ENCODE results near the gene RTN4RL1.

RTN4RL1 gene, protein sequence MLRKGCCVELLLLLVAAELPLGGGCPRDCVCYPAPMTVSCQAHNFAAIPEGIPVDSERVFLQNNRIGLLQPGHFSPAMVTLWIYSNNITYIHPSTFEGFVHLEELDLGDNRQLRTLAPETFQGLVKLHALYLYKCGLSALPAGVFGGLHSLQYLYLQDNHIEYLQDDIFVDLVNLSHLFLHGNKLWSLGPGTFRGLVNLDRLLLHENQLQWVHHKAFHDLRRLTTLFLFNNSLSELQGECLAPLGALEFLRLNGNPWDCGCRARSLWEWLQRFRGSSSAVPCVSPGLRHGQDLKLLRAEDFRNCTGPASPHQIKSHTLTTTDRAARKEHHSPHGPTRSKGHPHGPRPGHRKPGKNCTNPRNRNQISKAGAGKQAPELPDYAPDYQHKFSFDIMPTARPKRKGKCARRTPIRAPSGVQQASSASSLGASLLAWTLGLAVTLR

DNA sequence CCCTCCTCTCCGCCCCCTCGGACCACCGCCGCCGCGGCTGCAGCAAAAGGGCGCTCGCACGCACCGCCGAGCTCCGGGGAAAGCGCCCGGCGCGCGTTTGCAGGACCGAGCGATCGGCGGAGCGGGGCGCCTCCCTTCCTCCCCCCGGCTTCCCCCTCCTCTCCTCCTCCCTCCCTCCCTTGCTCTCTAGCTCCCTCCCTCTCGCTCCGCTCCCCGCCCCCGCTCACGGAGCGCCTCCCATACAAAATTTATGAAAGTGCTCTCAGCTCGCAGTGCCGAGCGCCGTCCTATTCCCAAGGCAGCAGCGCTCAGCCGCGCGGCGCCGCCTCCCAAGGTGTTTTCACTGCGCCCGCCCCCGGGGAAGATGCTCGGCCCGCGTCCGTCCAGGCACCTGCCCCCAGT lies at the start of gene RTN4RL1:
Gene RTN4RL1 (minus strand): TSS at position 115 of the 402 bp plus-strand sequence. CDS start 469 bp downstream, outside the sequence.
- DNase-seq (ENCODE audit: low spot score): peak; percentile 75

DNA sequence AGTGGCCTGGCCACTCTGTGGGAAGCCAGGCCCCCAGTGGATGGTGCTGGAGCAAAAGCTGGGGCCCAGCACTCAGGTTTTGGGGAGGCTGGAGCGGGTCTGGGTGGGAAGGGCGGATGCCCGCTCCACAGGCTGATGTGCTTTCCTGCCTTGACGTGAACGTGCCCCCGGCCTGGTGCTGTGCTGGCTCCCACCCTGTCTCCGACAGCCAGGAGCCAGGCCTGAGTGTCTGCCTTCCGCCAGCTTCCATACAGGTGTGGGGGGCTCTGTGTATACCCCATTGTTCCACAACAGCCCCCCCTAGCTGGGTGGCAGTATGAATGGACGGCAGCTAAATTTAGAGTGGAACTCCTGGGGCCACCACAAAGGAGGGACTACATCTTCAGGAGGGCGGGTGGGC lies 49.8 kb upstream of the RTN4RL1 start:
- no peak for DNase-seq (ENCODE audit: low spot score)

DNA sequence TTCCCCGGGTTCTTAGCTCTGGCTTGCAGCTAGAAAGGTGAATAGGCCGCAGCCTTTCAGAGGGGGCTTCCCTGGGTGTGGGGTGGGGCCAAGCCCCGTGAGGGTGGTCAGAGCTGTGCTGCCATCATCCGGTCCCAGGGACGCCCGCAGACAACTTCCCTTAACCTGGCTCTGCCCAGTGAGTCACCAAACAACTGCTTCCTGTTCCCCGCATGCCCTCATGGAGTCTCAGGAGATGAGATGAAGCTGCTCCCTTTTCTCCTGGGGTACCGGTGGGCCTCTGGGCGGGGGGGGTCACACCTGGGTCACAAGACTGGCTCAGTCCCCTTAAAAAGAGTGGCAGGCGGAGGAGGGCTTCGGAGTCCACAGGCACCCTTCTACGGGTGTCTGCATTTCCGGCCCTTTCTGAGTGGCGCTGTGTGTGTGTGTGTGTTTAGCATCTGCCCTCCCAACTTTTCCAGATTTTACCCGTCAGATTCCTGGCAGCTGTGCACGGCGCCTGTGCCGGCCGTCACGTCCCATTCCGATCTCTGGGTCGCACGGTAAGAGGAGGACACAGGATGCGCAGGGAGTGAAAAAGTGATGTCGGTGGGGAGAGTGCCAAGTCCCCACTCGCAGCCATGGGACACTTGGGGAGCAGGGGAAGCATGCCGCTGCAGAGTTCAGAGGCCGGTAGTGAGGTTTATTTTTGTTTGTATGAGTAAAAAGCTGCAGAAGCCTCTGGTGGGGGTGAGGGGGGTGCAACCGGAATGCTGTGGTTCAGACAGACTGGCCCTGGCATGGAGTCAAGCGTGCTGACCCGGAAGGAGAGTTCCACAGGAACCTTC lies 46.5 kb upstream of the RTN4RL1 start:
- DNase-seq (ENCODE audit: low spot score): no peak

DNA sequence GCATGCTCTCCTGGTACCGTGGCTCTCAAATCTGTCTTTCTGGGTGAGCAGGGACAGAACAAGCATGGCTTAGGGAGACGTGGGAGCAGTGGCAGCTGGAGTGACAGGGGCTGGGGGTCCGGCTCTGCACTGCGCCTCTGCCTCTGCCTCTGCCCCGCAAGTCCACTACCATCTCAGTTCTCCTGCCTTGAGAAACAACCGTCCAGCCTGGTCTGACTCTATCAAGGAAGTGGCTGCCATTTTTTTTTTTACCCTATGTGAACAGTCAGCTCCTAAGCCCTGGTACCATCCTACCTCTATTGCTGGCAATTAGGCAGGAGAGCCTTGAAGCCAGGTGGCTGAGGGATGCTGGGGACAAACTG lies 45.9 kb upstream of the RTN4RL1 start:
- DNase-seq (ENCODE audit: low spot score): no peak

DNA sequence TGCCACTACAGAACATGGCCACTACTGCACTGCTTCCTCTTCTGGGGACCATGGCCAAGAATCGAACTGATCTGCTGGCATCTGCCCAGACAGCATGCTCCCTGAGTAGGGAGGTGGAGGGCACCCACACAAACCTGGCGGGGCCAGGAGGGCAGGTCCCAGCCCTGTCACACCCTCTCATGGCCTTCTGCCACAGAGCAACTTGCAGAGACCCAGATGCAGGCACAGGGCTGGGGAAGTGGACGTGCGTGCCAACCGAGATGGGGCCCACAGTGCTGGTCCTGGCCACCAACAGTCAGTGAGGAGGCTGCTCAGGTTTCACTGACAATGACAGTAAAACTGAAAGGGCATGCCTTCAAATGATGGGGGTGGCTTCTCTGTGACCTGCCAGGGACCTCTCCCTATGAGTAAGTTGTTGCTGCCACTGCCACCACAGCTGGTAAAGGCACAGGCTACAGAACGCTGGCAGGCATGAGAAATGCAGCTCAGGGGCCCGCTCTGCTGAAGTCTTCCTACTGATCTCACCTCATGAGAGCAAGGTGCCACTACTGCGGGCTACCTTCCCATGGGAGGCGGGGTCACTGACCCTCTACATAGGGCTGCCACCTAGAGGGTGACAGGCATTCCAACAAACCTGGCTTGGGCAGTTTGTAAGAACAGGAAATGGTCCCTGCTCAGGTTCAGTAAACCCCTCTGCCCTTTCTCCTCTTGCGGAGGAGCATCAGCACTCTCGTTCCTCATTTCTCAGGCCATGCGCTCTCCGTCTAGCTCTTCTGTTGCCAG lies 45.3 kb upstream of the RTN4RL1 start:
- no peak for DNase-seq (ENCODE audit: low spot score)

DNA sequence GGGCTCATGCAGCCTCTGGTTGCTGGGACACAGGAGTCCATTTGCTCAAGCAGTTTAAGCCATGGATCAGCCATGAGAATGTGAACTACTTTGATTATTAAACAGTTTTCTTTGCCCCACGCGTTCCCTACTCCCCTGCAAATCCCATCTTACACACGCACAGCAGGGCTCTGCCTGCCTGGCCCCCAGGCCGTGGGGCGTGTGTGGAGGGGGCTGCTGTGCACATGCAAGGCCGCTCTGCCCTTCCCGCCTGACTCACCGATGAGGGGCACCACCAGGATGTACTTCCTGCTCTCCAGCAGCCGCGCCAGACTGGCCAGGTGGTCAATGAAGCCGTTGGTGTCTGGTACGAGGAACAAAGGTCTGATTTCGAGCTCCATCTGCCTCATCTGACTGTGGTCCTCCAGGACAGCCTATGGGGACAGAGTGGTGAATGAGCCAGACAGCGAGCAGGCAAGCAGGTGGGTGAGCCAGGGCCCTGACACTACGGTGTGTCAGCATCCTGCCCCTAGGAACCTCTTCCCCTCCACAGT lies 43.5 kb upstream of the RTN4RL1 start:
- DNase-seq (ENCODE audit: low spot score): no peak

DNA sequence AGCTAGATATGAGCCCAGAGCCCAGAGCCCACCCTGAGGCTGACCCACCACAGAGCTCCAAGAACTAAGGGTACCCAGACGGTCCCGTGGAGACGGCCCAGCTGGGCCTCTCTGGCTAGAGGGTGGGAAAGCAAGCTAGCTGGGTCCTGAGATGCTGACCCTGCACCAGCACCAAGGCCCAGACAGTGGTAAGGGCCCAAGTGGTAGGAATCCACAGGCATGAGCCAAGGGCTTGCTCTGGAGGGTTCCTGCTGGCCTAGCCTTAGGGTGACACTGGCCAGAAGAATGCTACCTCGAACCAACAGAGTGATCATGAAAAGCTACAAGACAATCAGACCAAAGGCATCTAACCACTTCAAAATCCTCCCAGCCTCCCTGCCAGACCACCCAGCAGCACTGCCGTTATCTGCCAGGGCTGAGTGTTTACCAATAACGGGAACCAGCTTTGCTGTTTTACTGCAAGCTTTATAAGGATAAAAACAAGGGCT lies 42.9 kb upstream of the RTN4RL1 start:
- DNase-seq (ENCODE audit: low spot score): no peak

DNA sequence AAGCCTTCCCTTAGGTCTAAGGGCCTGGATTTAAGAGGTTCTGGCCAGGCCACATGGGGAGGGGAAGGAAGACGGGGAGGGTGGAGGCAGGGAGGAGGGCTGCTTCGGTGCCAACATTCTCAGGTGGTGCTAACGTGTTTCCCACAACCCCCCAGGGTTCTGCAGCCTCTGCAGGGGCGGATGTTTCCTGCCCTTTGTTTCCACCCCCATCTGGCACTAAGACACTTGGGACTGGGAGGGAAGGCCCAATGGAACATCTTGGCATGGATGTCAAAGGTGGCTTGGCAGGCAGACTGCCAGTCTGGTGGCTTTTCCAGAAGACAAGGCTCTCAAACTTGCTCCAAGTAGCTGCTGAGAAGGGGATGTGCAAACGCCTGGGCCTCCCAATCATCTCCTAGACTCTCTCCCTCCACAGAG lies 42.5 kb upstream of the RTN4RL1 start:
- DNase-seq (ENCODE audit: low spot score): no peak

DNA sequence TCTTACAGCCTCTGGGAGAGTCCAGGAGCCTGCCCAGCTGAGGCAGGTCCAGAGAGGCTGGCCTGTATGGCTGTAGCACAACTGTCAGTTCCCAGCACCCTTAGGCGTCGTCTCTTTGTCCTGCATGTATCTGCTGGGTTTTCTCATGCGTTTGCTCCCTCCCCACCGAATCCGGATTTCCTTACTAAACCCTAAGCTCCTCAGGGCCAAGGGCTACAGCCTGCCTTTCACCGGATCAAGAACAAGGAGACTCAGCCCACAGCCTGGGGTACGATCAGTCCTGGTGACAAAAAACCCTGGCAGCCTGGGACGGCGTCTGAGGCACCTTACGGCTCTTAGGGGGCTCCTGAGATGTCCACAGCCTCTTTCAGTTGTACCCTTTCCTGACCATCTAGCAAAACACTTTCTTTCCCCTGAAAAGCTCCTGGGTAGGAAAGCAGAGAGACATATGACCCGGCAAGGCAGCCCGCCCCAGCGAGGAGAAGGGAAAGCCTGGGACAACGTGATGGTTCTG lies 42.0 kb upstream of the RTN4RL1 start:
- DNase-seq (ENCODE audit: low spot score): no peak

DNA sequence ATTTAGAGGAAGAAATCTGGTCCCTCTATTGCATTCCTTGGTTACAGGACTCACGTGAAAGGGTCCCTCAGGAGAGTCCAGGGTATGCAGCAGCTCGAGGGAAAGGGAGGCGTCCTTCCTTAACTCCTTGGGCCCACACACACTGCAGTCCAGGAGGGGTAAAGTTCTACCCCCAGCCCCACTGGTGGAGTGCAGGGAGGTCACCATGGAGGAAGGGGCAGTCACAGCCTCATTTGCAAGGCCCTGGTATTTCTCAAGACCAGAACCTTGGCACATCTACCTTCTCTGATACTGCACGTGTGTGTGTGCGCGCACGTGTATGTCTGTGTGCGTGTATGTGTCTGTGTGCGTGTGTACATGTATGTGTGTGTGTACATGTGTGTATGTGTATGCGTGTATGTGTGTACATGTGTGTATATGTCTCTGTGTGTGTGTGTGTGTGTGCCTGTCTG lies 40.8 kb upstream of the RTN4RL1 start:
- DNase-seq (ENCODE audit: low spot score): no peak

DNA sequence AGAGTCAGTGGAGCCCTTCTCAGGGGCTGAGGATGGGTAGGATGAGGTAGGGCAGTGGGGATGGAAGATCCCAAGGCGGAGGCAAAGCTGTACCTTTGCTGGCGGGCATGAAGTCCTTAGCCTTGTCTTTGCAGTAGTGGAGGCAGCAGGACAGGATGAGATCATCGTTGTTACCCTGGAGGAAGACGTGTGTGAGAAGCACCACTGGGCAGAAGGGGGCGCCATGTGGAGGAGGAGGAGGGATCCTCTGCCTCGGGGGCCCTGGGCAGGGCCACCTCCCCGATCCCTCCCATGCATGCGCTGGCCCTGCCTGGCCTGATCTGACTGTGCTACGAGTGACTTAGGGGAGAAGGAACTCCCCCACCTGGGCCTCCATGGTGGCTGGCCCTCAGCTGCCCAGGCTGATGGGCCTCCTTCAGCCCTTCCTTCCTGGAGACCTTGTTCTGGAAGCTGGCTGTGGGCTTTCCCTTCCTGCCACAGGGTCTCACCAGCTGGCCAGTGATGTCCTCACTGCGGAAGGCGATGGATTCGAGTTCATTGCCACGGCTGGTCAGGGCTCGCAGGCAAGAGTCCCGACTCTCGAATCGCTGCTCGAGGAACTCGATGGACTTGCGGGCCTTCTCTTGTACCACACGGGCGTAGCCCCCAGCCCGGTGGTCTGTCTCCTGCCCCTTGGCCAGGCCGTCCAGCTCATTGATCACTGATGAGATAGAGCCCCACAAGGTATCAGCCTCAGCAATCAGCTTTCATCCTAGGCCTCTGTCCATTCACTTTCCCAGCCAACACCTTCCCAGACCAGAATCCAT lies 40.0 kb upstream of the RTN4RL1 start:
- DNase-seq (ENCODE audit: low spot score): no peak

DNA sequence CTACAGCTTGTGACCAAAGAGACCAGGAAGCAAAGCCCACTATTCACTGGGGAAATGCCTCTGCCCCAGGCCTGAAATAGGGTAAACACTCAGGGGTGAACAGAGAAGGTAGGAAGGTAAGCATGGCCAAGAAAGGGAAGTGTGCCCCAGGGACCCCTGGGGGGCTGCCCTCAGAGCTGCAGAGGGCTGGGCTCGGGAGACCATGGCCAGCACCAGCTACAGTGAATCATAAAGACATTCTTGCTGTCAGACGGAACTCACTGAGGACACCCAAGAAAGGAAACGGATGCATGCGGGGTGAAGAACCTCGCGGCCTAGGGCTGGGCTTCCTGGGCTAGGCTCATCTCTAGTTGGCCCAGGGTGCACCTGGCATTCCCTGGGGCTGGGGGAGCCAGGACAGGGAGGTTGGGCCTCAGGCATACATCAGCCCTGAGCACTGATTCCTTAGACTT lies 39.4 kb upstream of the RTN4RL1 start:
- no peak for DNase-seq (ENCODE audit: low spot score)

DNA sequence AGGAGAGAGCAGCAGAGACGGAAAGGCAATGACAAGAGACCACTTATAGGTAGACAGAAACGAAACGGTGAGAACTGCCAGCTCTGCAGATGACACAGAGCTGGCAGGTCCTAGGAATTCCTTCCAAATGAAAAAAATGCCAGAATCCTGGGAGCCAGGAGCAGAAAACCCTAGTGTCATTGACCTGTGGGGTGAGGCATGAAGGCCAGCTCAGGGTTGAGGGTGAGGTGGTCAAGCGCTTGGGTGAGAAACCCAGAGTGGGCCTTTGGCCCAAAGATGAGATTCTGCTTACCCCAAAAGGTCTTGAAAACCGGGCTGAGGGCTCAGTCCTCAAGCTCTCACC lies 39.0 kb upstream of the RTN4RL1 start:
- no peak for DNase-seq (ENCODE audit: low spot score)

DNA sequence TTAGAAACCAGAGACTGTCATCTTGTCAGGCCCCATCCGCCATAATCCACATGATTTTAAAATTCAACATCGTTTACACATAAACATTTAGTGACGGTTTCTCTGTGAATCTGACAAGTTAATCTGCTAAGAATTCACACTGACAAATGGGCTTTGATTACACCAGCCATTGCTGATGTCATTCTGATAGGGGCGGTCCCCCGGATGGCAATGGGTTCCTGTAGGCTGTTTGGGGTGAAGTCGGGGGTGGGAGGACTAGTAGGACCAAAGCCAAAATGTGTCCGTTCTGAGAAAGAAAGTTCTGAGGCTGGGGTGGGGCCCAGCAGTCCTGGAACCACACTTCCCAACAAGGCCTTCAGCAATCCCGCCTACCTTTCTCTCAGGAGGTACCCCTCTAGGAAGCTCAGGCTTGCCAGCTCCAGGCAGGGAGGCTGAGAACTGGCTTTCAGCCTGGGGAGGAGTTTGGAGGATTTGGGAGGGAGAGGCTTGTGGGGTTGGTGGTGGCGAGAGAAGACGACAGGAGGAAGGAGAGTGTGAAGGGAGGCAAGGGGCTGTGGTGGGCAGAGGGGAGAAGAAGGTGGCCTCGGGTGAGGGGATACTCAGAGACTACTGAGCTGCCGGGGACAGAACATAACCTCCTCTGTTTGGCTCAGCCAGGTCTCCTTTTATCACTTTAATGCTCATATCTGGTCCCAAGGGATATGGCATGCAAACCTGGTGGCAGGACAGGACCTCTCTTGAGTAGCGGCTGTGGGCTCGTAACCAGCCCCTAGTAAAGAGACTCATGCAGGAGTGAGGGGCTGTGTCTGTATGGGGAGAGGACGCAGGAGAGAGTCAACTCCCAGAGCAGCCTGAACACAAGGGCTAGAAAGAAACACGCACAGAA lies 38.4 kb upstream of the RTN4RL1 start:
- no peak for DNase-seq (ENCODE audit: low spot score)

DNA sequence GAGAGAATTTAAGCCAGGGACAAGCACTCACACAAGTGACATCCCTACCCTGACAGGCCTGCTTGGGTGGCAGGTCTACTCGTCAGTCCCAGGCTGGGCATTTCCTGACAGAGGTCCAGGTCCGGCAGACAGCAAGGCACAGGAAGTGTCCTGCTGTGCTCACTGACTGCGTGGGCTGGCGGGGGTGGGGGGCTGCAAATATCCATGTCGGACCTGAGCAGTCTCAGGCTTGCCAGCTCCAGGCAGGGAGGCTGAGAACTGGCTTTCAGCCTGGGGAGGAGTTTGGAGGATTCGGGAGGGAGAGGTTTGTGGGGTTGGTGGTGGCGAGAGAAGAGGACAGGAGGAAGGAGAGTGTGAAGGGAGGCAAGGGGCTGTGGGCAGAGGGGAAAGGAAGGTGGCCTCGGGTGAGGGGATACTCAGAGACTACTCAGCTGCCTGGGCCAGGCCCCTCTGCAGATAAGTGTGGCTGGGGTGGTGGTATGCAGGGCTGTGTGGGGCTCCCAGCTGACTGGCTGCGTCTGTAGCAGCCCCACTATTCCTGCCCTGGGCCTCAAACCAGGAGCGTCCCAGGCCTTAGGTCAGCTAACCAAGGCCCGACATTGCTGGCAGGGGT lies 37.5 kb upstream of the RTN4RL1 start:
- DNase-seq (ENCODE audit: low spot score): no peak

DNA sequence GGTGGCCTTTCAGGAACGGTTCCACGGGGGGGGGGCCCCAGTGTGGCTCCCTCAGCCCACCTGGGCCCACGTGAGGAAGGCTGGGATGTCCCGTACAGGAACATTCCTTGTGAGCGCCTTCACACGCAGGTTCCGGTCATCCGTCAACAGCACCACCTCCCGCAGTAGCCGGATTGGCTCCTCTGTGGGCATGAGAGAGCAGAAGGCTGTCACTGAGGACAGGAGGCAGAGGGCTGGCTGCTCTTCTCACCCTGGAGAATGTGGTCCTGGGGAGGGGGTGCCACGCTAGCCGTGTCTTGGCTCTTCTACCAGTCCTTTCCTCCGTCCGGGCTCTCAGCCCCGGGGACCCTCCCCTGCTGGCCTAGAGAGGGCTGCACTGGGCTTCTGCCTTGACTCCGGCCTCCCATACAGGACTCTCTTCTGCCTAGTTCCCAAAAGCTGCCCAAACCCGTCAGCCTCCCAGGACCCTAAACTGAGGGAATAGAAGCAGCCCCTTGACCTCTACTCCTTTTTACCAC lies 36.4 kb upstream of the RTN4RL1 start:
- DNase-seq (ENCODE audit: low spot score): no peak

DNA sequence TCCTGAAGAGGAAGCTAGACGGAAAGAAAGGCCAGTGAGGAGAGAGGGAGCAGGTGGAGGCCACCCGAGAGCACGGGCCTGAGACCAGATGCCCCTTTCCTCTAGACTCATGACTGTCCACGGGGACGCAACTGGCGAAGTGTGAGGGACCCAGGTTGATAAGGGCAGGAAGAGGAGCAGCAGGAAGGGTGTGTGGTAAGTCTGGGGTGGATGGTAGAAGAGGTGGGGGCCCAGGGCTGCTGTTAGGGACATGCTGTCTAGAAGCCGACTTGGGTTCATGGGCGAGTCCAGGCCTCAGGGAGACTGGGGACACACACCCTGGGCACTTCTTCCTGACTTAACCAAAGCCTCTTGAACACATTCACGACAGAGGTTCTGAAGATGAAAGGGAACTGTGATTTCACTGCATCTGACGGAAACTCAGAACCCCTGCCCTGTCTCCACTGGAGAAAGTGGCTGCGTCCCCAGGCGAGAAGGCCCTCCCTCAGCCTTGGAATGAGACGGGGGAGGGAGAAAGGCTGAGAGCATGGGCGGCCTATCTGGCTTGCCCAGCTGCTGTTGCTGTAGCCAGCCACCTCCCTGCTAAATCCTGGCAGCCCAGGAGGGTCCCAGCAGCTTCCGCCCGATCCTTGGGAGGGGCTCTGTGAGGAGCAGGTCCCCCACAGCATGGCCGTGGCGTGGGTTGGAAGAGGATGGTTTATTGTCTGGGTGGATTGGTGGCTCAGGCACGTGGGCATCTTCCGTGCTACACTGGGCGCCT lies 35.7 kb upstream of the RTN4RL1 start:
- no peak for DNase-seq (ENCODE audit: low spot score)

DNA sequence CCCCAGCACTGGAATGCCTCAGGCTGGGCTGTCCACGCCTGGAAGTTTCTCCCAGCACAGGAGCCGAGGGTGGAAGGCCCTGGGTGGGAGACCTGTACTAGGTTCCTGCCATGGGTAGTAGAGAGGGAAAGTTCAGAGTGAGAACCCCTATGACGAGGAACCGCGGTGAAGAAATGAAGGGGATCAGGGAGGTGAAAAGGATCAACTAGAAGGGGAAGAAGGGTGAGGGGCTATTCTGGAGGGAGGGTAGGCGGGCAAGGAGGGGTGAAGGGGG lies 35.2 kb upstream of the RTN4RL1 start:
- no peak for DNase-seq (ENCODE audit: low spot score)

All from putamen (tissue), 1 donor.